ENCODE data around the gene UBE2L6. TPM values are rescaled to one million over a fixed set of nuclear protein-coding genes. Genes with fewer than 3 reads are reported as not detected.

The UBE2L6 gene
- total RNA-seq, 1 experiment from 2014 or later = 38.8 TPM

GRCh38 chr11:57597461-57597915 lies 30.0 kb upstream of the UBE2L6 start, which contains the start of gene SERPING1:
TSS of gene SERPING1 (plus strand) at chr11:57597685. CDS start at chr11:57598271, 586 bp downstream.
- no peaks in the 10 kb centered on the region; the same call in 1 of the 2 replicates for H3K27me3 Mint-ChIP-seq (ENCODE audit: low read depth)
- peak within 1 kb of the TSS; percentile 61 for H3K27ac Mint-ChIP-seq
- ChIA-PET POLR2A (interaction anchor here (0.6 to 7.3 kb wide), 13 partner anchors 28 to 938 kb away, joined by 3 to 115 read pairs (median 5); partner anchors contain the start of gene UBE2L6), CTCF (interaction anchor here (0.7 to 7.5 kb wide), 13 partner anchors 14 to 252 kb away, joined by 3 to 78 read pairs (median 5); partner anchors contain the start of genes RTN4RL2 and UBE2L6)
- peak within 1 kb of the TSS; percentile 70 for H3K4me3 Mint-ChIP-seq
- peak; percentile 66 for ATAC-seq
- DNase-seq (ENCODE audit: low spot score) = no peak
- H3K9me3 Mint-ChIP-seq = no peaks in the 10 kb centered on the region
- peaks cover 35% of the 10 kb centered on the region for H3K4me1 Mint-ChIP-seq
- peaks cover 14% of the 10 kb centered on the region; the same call in 1 of the 2 replicates for H3K36me3 Mint-ChIP-seq
- TF ChIP-seq ZNF281 (CRISPR knock-in tag; IDR thresholded peaks at IDR 0.05) (peak; percentile 10; the same call in 1 of the 2 replicates), PRDM15 (CRISPR knock-in tag; IDR thresholded peaks at IDR 0.05) (peak; percentile 69), NFE2L1 (CRISPR knock-in tag; IDR thresholded peaks at IDR 0.05) (no peak)

GRCh38 chr11:57596266-57596885 lies 28.9 kb upstream of the UBE2L6 start:
- no peak for TF ChIP-seq E2F4 (CRISPR knock-in tag; IDR thresholded peaks at IDR 0.05; ENCODE audit: borderline replicate concordance, low read depth)
- TF ChIP-seq ZNF121 (CRISPR knock-in tag; IDR thresholded peaks at IDR 0.05) = peak; percentile 51; the same call in 1 of the 2 replicates
- DNase-seq (ENCODE audit: low spot score) (no peak), ATAC-seq (no peak)
- H3K4me3 Mint-ChIP-seq = peak overlapping the region; percentile 70; the same call in 1 of the 2 replicates
- ChIA-PET POLR2A (interaction anchor here (0.6 to 7.3 kb wide), 6 partner anchors 28 to 116 kb away, joined by 3 to 115 read pairs (median 14); partner anchors contain the start of genes MED19, UBE2L6 and YPEL4), CTCF (interaction anchor here (0.6 to 7.5 kb wide), 9 partner anchors 13 to 347 kb away, joined by 3 to 78 read pairs (median 5); partner anchors contain the start of gene UBE2L6)
- H3K27me3 Mint-ChIP-seq (ENCODE audit: low read depth) = no peaks in the 10 kb centered on the region; the same call in 1 of the 2 replicates
- peaks cover 35% of the 10 kb centered on the region for H3K4me1 Mint-ChIP-seq
- no peaks in the 10 kb centered on the region for H3K9me3 Mint-ChIP-seq
- no peak overlapping the region for H3K27ac Mint-ChIP-seq
- H3K36me3 Mint-ChIP-seq = peaks cover 9% of the 10 kb centered on the region; the same call in 1 of the 2 replicates

GRCh38 chr11:57588046-57588710 lies 20.7 kb upstream of the UBE2L6 start:
- DNase-seq (ENCODE audit: low spot score) = no peak
- H3K27ac Mint-ChIP-seq = no peak overlapping the region
- ChIA-PET CTCF (interaction anchor here (0.7 kb wide), 1 partner anchor 14 kb away, joined by 3 read pairs; no protein-coding TSS in a partner anchor), POLR2A (no interaction called here)
- peaks cover 4% of the 10 kb centered on the region for H3K27me3 Mint-ChIP-seq (ENCODE audit: low read depth)
- no peaks in the 10 kb centered on the region for H3K36me3 Mint-ChIP-seq
- no peak for ATAC-seq
- H3K9me3 Mint-ChIP-seq = peaks cover 11% of the 10 kb centered on the region
- peaks cover 9% of the 10 kb centered on the region for H3K4me1 Mint-ChIP-seq
- H3K4me3 Mint-ChIP-seq = no peak overlapping the region
- no peak for TF ChIP-seq NFATC4 (CRISPR knock-in tag; IDR thresholded peaks at IDR 0.05)
- TF ChIP-seq KAT7 (CRISPR knock-in tag; IDR thresholded peaks at IDR 0.05; ENCODE audit: borderline replicate concordance) = no peak
- TF ChIP-seq ZNF219 (CRISPR knock-in tag; IDR thresholded peaks at IDR 0.05; ENCODE audit: borderline replicate concordance) = no peak
- TF ChIP-seq ZNF121 (CRISPR knock-in tag; IDR thresholded peaks at IDR 0.05) = no peak
- no peak for TF ChIP-seq IRF2 (CRISPR knock-in tag; IDR thresholded peaks at IDR 0.05; ENCODE audit: borderline replicate concordance, low read depth)
- TF ChIP-seq MYBL2 (CRISPR knock-in tag; IDR thresholded peaks at IDR 0.05) = no peak
- TF ChIP-seq NR3C1 (CRISPR knock-in tag; conservative IDR thresholded peaks at IDR 0.05; ENCODE audit: low read depth) = no peak
- no peak for TF ChIP-seq ESRRA (CRISPR knock-in tag; IDR thresholded peaks at IDR 0.05; ENCODE audit: borderline replicate concordance)
- no peak for TF ChIP-seq AR (CRISPR knock-in tag; IDR thresholded peaks at IDR 0.05)
- no peak for TF ChIP-seq ZNF423 (CRISPR knock-in tag; IDR thresholded peaks at IDR 0.05)
- TF ChIP-seq ZNF138 (CRISPR knock-in tag; conservative IDR thresholded peaks at IDR 0.05) = no peak
- no peak for TF ChIP-seq ZNF263 (CRISPR knock-in tag; IDR thresholded peaks at IDR 0.05; ENCODE audit: low read depth)
- no peak for TF ChIP-seq SMAD3 (CRISPR knock-in tag; IDR thresholded peaks at IDR 0.05; ENCODE audit: borderline replicate concordance)
